ENCODE results near the gene KRTAP2-4.

DNA sequence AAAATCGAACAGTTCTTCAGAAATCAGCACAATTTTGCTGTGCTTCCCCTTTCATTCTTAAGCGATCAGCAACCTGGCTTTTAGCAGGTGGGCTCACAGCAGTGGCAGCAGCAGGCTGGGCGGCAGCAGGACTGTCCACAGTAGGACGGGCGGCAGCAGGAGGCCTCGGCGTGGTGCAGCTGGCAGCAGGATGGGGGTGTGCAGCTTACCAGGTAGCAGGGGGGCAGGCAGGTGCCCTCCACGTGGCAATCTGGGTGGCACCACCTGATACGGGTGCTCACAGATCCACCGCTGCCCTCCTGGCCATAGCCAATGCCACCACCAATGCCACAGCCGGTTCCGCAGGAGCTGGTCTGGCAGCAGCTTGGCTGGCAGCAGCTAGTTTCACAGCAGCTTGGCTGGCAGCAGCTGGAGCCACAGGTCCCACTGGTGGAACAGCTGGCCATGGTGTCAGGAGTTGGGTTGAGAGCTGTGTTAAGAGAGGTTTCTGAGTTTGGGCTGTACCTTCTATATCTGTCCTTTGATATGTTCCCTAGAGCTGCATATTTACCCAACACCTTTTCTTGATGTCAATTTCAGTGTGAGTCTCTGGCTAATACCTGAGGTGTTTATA, 35.9 kb downstream of the KRTAP2-4 start, which contains the start of gene KRTAP1-4:
- TF ChIP-seq, protein P1, sequence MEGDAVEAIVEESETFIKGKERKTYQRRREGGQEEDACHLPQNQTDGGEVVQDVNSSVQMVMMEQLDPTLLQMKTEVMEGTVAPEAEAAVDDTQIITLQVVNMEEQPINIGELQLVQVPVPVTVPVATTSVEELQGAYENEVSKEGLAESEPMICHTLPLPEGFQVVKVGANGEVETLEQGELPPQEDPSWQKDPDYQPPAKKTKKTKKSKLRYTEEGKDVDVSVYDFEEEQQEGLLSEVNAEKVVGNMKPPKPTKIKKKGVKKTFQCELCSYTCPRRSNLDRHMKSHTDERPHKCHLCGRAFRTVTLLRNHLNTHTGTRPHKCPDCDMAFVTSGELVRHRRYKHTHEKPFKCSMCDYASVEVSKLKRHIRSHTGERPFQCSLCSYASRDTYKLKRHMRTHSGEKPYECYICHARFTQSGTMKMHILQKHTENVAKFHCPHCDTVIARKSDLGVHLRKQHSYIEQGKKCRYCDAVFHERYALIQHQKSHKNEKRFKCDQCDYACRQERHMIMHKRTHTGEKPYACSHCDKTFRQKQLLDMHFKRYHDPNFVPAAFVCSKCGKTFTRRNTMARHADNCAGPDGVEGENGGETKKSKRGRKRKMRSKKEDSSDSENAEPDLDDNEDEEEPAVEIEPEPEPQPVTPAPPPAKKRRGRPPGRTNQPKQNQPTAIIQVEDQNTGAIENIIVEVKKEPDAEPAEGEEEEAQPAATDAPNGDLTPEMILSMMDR (IDR thresholded peaks at IDR 0.05; ENCODE audit: low read depth, low read length, poor library complexity, severe bottlenecking): no peak
- TF ChIP-seq EZH2phosphoT487 (IDR thresholded peaks at IDR 0.05; ENCODE audit: borderline replicate concordance, low read length): no peak
